ENCODE data around the gene DEFB132.

Gene DEFB132

GRCh38 chr20:301886-302848 lies 44.6 kb downstream of the DEFB132 start:
- TF ChIP-seq CTCF (conservative IDR thresholded peaks at IDR 0.05; ENCODE audit: control insufficient read depth, insufficient read depth, low read depth, low read length): no peak
- no peak for DNase-seq (ENCODE audit: low read depth)
- H3K4me3 ChIP-seq (ENCODE audit: control insufficient read depth, low read depth, low read length): no peak overlapping the region

GRCh38 chr20:305745-306144 lies 48.2 kb downstream of the DEFB132 start:
- no peak for DNase-seq (ENCODE audit: low read depth)
- TF ChIP-seq CTCF (conservative IDR thresholded peaks at IDR 0.05; ENCODE audit: control insufficient read depth, insufficient read depth, low read depth, low read length): no peak
- H3K4me3 ChIP-seq (ENCODE audit: control insufficient read depth, low read depth, low read length): no peak overlapping the region

GRCh38 chr20:308427-309038 lies 51.0 kb downstream of the DEFB132 start:
- DNase-seq (ENCODE audit: low read depth): no peak
- no peak for TF ChIP-seq CTCF (conservative IDR thresholded peaks at IDR 0.05; ENCODE audit: control insufficient read depth, insufficient read depth, low read depth, low read length)

GRCh38 chr20:309306-309840 lies 51.8 kb downstream of the DEFB132 start:
- peak; percentile 50 for DNase-seq (ENCODE audit: low read depth)
- H3K4me3 ChIP-seq (ENCODE audit: control insufficient read depth, low read depth, low read length): peak overlapping the region; percentile 55
- no peak for TF ChIP-seq CTCF (conservative IDR thresholded peaks at IDR 0.05; ENCODE audit: control insufficient read depth, insufficient read depth, low read depth, low read length)

More at GRCh38 chr20:308427-309038, 51.0 kb downstream of the DEFB132 start:
- no peak overlapping the region for H3K4me3 ChIP-seq (ENCODE audit: control insufficient read depth, low read depth, low read length)

- peak; percentile 99 for DNase-seq (ENCODE audit: low read depth)
- no peak for TF ChIP-seq CTCF (conservative IDR thresholded peaks at IDR 0.05; ENCODE audit: control insufficient read depth, insufficient read depth, low read depth, low read length)
- peak overlapping the region; percentile 55 for H3K4me3 ChIP-seq (ENCODE audit: control insufficient read depth, low read depth, low read length)
Measured at GRCh38 chr20:309841-310644, 52.5 kb downstream of the DEFB132 start.

- DNase-seq (ENCODE audit: low read depth): no peak
- no peak for TF ChIP-seq CTCF (conservative IDR thresholded peaks at IDR 0.05; ENCODE audit: control insufficient read depth, insufficient read depth, low read depth, low read length)
- no peak overlapping the region for H3K4me3 ChIP-seq (ENCODE audit: control insufficient read depth, low read depth, low read length)
Measured at GRCh38 chr20:310645-311044, 53.1 kb downstream of the DEFB132 start.

All from fibroblast of mammary gland (primary cell).